WTC11 (cell line): ENCODE results near the gene IFNA1. TPM values are rescaled to one million over a fixed set of nuclear protein-coding genes. Genes with fewer than 3 reads are reported as not detected.

Experiments
- ATAC-seq: fragments of 200-7000 bp; cut with Tn5 transposase; 2 replicates; pipeline ENCODE4 v1.10.0; 2021; ENCODE audit warnings: mild to moderate bottlenecking, moderate library complexity
- CTCF ChIA-PET: fragments of 300-600 bp; sonication (Branson Sonifier 250); formaldehyde crosslinking; loops from one replicate; lab custom pipeline; 2021; ENCODE audit warnings: antibody characterized with exemption; lab: Charles Lee
- POLR2A ChIA-PET: fragments of 350-600 bp; sonication (Branson Sonifier 250); formaldehyde crosslinking; loops from one replicate; lab custom pipeline; 2021; ENCODE audit warnings: antibody characterized with exemption; lab: Charles Lee
- DNase-seq: peaks from one replicate; pipeline ENCODE4 v3.0.0; 2021; ENCODE audit warnings: low spot score
- H3K27ac Mint-ChIP-seq: 2 replicates; pipeline ENCODE4 v1.8.0; 2021; ENCODE audit warnings: mixed read lengths
- H3K27me3 Mint-ChIP-seq: 2 replicates; pipeline ENCODE4 v1.8.0; 2021; ENCODE audit warnings: low read depth, mild to moderate bottlenecking, moderate library complexity, mixed read lengths
- H3K36me3 Mint-ChIP-seq: 2 replicates; pipeline ENCODE4 v1.8.0; 2021; ENCODE audit warnings: mixed read lengths
- H3K4me1 Mint-ChIP-seq: 2 replicates; pipeline ENCODE4 v1.8.0; 2022; ENCODE audit warnings: mixed read lengths
- H3K4me3 Mint-ChIP-seq: 2 replicates; pipeline ENCODE4 v1.8.0; 2021; ENCODE audit warnings: mild to moderate bottlenecking, moderate library complexity, mixed read lengths
- H3K9me3 Mint-ChIP-seq: 2 replicates; pipeline ENCODE4 v1.8.0; 2021; ENCODE audit warnings: mixed read lengths
- ATF6 ChIP-seq: sonication (generic); formaldehyde crosslinking; IDR thresholded peaks from 2 replicates; pipeline ENCODE4 v1.8.1; 2023; ENCODE audit warnings: mild to moderate bottlenecking, missing genetic modification reagents
- E2F1 ChIP-seq: sonication (generic); formaldehyde crosslinking; IDR thresholded peaks from 2 replicates; pipeline ENCODE4 v1.8.0; 2022; ENCODE audit warnings: mild to moderate bottlenecking, missing genetic modification reagents
- GTF2I ChIP-seq: fragments of 250-450 bp; sonication (Bioruptor Pico); conservative IDR thresholded peaks from 2 replicates; pipeline ENCODE4 v1.4.0; 2021; ENCODE audit warnings: mild to moderate bottlenecking
- HMGXB4 ChIP-seq: sonication (generic); formaldehyde crosslinking; IDR thresholded peaks from 2 replicates; pipeline ENCODE4 v1.8.1; 2023; ENCODE audit warnings: mild to moderate bottlenecking, moderate library complexity, missing genetic modification reagents
- OVOL2 ChIP-seq: fragments of 250-450 bp; sonication (Bioruptor Pico); IDR thresholded peaks from 2 replicates; pipeline ENCODE4 v1.9.0; 2021; ENCODE audit warnings: mild to moderate bottlenecking, borderline replicate concordance
- PRRX2 ChIP-seq: fragments of 250-450 bp; sonication (Bioruptor Pico); IDR thresholded peaks from 2 replicates; pipeline ENCODE4 v1.8.0; 2021; ENCODE audit warnings: mild to moderate bottlenecking
- SMAD3 ChIP-seq: sonication (generic); formaldehyde crosslinking; IDR thresholded peaks from 2 replicates; pipeline ENCODE4 v1.8.0; 2022; ENCODE audit warnings: missing genetic modification reagents, mild to moderate bottlenecking, borderline replicate concordance
- TCF7 ChIP-seq: sonication (generic); formaldehyde crosslinking; IDR thresholded peaks from 2 replicates; pipeline ENCODE4 v1.8.0; 2022; ENCODE audit warnings: mild to moderate bottlenecking, low read depth, missing genetic modification reagents, moderate library complexity
- USF1 ChIP-seq: sonication (generic); formaldehyde crosslinking; IDR thresholded peaks from 2 replicates; pipeline ENCODE4 v1.8.0; 2022; ENCODE audit warnings: mild to moderate bottlenecking, missing genetic modification reagents
- ZBTB21 ChIP-seq: sonication (generic); formaldehyde crosslinking; IDR thresholded peaks from 2 replicates; pipeline ENCODE4 v1.8.1; 2023; ENCODE audit warnings: mild to moderate bottlenecking, missing genetic modification reagents, borderline replicate concordance
- ZBTB43 ChIP-seq: sonication (generic); formaldehyde crosslinking; IDR thresholded peaks from 2 replicates; pipeline ENCODE4 v1.8.1; 2023; ENCODE audit warnings: mild to moderate bottlenecking, missing genetic modification reagents
- ZNF219 ChIP-seq: sonication (generic); formaldehyde crosslinking; IDR thresholded peaks from 2 replicates; pipeline ENCODE4 v1.8.0; 2023; ENCODE audit warnings: missing genetic modification reagents, mild to moderate bottlenecking, borderline replicate concordance
- ZNF512 ChIP-seq: sonication (generic); formaldehyde crosslinking; IDR thresholded peaks from 2 replicates; pipeline ENCODE4 v1.8.1; 2022; ENCODE audit warnings: missing genetic modification reagents, borderline replicate concordance
- total RNA-seq: library from RNA; stranded (reverse); gene quantifications from 3 replicates; pipeline ENCODE4 v1.2.3, GENCODE V29; 2021
- TF ChIP-seq, protein P1 (sequence below): fragments of 200-600 bp; IDR thresholded peaks from 2 replicates; pipeline ENCODE4 v1.8.0; 2022; ENCODE audit warnings: antibody characterized with exemption
- TF ChIP-seq, protein P2 (sequence below): sonication (generic); formaldehyde crosslinking; IDR thresholded peaks from 2 replicates; pipeline ENCODE4 v1.8.1; 2022; ENCODE audit warnings: low read depth, mild to moderate bottlenecking, moderate library complexity, missing genetic modification reagents, borderline replicate concordance
- TF ChIP-seq, protein P3 (sequence below): fragments of 250-450 bp; sonication (Bioruptor Pico); IDR thresholded peaks from 2 replicates; pipeline ENCODE4 v1.9.0; 2021; ENCODE audit warnings: moderate library complexity, mild to moderate bottlenecking, inconsistent platforms, borderline replicate concordance

IFNA1 gene
- total RNA-seq, 1 experiment from 2014 or later: not detected

GRCh38 chr9:21395778-21396717 is 44.2 kb upstream of the IFNA1 start:
- no peaks in the 10 kb centered on the region for H3K36me3 Mint-ChIP-seq
- peak; percentile 84 for ATAC-seq
- H3K4me1 Mint-ChIP-seq: peaks cover 2% of the 10 kb centered on the region; the same call in 1 of the 2 replicates
- TF ChIP-seq HMGXB4 (CRISPR knock-in tag) (0 out of 2 replicates have a peak, but pooled peaks have one; percentile 29), PRRX2 (CRISPR knock-in tag) (no peak)
- TF ChIP-seq, protein P1, sequence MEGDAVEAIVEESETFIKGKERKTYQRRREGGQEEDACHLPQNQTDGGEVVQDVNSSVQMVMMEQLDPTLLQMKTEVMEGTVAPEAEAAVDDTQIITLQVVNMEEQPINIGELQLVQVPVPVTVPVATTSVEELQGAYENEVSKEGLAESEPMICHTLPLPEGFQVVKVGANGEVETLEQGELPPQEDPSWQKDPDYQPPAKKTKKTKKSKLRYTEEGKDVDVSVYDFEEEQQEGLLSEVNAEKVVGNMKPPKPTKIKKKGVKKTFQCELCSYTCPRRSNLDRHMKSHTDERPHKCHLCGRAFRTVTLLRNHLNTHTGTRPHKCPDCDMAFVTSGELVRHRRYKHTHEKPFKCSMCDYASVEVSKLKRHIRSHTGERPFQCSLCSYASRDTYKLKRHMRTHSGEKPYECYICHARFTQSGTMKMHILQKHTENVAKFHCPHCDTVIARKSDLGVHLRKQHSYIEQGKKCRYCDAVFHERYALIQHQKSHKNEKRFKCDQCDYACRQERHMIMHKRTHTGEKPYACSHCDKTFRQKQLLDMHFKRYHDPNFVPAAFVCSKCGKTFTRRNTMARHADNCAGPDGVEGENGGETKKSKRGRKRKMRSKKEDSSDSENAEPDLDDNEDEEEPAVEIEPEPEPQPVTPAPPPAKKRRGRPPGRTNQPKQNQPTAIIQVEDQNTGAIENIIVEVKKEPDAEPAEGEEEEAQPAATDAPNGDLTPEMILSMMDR: peak; percentile 77
- ChIA-PET CTCF (interaction anchor here (0.6 to 2.3 kb wide), 31 partner anchors 9 to 655 kb away, joined by 3 to 48 read pairs (median 6); partner anchors contain the start of genes IFNA8 and KLHL9), POLR2A (no interaction called here)
- DNase-seq: peak; percentile 84
- peak overlapping the region; percentile 74 for H3K4me3 Mint-ChIP-seq
- H3K27me3 Mint-ChIP-seq: peaks cover 50% of the 10 kb centered on the region
- no peak overlapping the region for H3K27ac Mint-ChIP-seq
- H3K9me3 Mint-ChIP-seq: no peaks in the 10 kb centered on the region

DNA sequence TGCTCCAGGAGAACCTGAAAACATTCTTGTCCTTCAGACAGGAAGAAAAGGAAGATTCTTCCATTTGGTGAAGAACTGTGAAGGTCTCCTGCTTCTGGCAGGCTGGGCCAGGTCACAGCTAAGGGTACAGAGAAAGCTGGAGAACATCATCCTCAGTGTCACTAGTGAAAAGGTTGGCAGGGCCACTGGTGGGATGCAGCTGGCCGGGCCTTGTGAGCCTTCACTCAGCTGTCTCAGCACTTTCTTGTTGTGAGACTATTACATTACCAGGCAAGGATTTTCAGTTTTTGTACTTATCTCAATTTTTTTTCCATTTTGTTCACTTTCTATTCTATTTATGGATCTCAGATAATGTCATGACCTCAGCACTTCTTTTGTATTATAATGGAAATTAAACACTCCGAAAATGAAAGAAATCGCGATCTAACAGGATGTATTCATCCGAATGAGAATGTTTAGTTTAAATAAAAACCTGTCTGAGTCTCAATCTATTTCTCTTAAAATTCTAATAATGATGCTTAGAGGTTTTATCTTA is 41.2 kb upstream of the IFNA1 start:
- no peak for DNase-seq
- Mint-ChIP-seq H3K36me3 (no peaks in the 10 kb centered on the region), H3K27ac (no peak overlapping the region), H3K9me3 (no peaks in the 10 kb centered on the region), H3K27me3 (peaks cover 67% of the 10 kb centered on the region), H3K4me1 (peaks cover 7% of the 10 kb centered on the region), H3K4me3 (no peak overlapping the region)
- POLR2A ChIA-PET: no interaction called here
- CTCF ChIA-PET: interaction anchor here (1.2 to 1.8 kb wide), 3 partner anchors 56 to 146 kb away, joined by 3 to 8 read pairs (median 7); no protein-coding TSS in a partner anchor
- ATAC-seq: no peak
- TF ChIP-seq GTF2I (no peak), ZBTB43 (CRISPR knock-in tag) (no peak), ATF6 (CRISPR knock-in tag) (no peak), USF1 (CRISPR knock-in tag) (no peak), ZBTB21 (no peak), ZNF219 (CRISPR knock-in tag) (no peak), E2F1 (no peak), OVOL2 (CRISPR knock-in tag) (no peak), TCF7 (CRISPR knock-in tag) (no peak), SMAD3 (no peak), ZNF512 (CRISPR knock-in tag) (no peak)
- TF ChIP-seq, protein P2, sequence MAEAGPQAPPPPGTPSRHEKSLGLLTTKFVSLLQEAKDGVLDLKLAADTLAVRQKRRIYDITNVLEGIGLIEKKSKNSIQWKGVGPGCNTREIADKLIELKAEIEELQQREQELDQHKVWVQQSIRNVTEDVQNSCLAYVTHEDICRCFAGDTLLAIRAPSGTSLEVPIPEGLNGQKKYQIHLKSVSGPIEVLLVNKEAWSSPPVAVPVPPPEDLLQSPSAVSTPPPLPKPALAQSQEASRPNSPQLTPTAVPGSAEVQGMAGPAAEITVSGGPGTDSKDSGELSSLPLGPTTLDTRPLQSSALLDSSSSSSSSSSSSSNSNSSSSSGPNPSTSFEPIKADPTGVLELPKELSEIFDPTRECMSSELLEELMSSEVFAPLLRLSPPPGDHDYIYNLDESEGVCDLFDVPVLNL (CRISPR knock-in tag): no peak
- TF ChIP-seq, protein P3, sequence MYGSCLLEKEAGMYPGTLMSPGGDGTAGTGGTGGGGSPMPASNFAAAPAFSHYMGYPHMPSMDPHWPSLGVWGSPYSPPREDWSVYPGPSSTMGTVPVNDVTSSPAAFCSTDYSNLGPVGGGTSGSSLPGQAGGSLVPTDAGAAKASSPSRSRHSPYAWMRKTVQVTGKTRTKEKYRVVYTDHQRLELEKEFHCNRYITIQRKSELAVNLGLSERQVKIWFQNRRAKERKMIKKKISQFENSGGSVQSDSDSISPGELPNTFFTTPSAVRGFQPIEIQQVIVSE (CRISPR knock-in tag): no peak
